Adrenal gland (tissue), 12 donors: Measurements from ENCODE around the gene EFCAB12. TPM values are rescaled to one million over a fixed set of nuclear protein-coding genes. Genes with fewer than 3 reads are reported as not detected.
A peak's percentile ranks its signal among the peaks of the same experiment; 100 is the strongest.

Source experiments
- DNase-seq, 7 donors: peaks; one replicate each; pipeline ENCODE4 v3.0.0-alpha.2; 2019 to 2020
- H3K27ac ChIP-seq, 5 donors: fragments of 200-600 bp; sonication (generic) in 4 of 5; 1 replicate in 3 of 5; 2 replicates in 2 of 5; pipeline versions ENCODE4 v1.5.1 to v1.8.0; 2016 to 2020; ENCODE audit warnings: mild to moderate bottlenecking in 1 of 5
- H3K27me3 ChIP-seq: fragments of 200-600 bp; 2 replicates; pipeline ENCODE4 v1.8.0; 2021
- H3K36me3 ChIP-seq, 2 donors: fragments of 200-600 bp; replicated peaks in 1 of 2; 1 replicate in 1 of 2; 2 replicates in 1 of 2; pipeline versions ENCODE4 v1.5.1 to v1.8.0; 2018 to 2022
- H3K4me1 ChIP-seq, 2 donors: fragments of 200-600 bp; replicated peaks in 1 of 2; 1 replicate in 1 of 2; 2 replicates in 1 of 2; pipeline versions ENCODE4 v1.5.1 to v1.8.0; 2018 to 2021
- H3K4me3 ChIP-seq, 4 donors: fragments of 200-600 bp; sonication (generic) in 3 of 4; one replicate each; pipeline ENCODE4 v1.5.1; 2016 to 2018
- H3K9me3 ChIP-seq, 3 donors: fragments of 200-600 bp; sonication (generic) in 1 of 3; replicated peaks in 1 of 3; 1 replicate in 2 of 3; 2 replicates in 1 of 3; pipeline versions ENCODE4 v1.5.1 to v1.8.0; 2016 to 2021
- CTCF ChIP-seq, 6 experiments: fragments of 450-650 bp in 4 of 6; fragments of 200-600 bp in 2 of 6; sonication (generic) in 1 of 6; IDR thresholded peaks; 1 replicate in 5 of 6; 2 replicates in 1 of 6; pipeline versions ENCODE4 v1.5.1 to v1.8.0; 2016 to 2021; ENCODE audit warnings: antibody characterized with exemption in 6 of 6, mild to moderate bottlenecking in 2 of 6, moderate library complexity in 1 of 6
- POLR2A ChIP-seq, 2 donors: fragments of 450-650 bp; IDR thresholded peaks; one replicate each; pipeline ENCODE4 v1.6.1; 2017; ENCODE audit warnings: antibody characterized with exemption in 2 of 2, mild to moderate bottlenecking in 2 of 2, moderate library complexity in 1 of 2
- WGBS, 4 donors: extraction: QIAGEN DNeasy Blood & Tissue Kit in 2 of 4; methylation state at CpG; one replicate each; pipeline versions ENCODE4 v1.1.5 to v1.1.7; 2013 to 2017; 5-methylcytosine and 5-hydroxymethylcytosine counted together
- intact Hi-C, 2 donors: fragments of 100-400 bp; cut with DNase I; formaldehyde crosslinking; loops; one replicate each; pipeline versions ENCODE4 v1.14.1 to v1.15.0; 2022 to 2023
- polyA plus RNA-seq, 3 donors: library from polyadenylated mRNA; stranded (reverse); fragments of 200-250 nt in 2 of 3; fragments of 350-450 nt in 1 of 3; fragmentation: Illumina TruSeq in 1 of 3; extraction: RNeasy Lipid Tissue Mini Kit (QIAGEN cat#74804) in 1 of 3; gene quantifications; one replicate each; pipeline ENCODE4 v1.2.3, GENCODE V29; 2013 to 2014
- total RNA-seq, 9 donors: library from RNA; depleted of rRNA in 4 of 9; stranded (reverse); fragments of >200 nt in 4 of 9; fragments of 120-200 nt in 1 of 9; fragmentation: NEBNext Ultra II Directional in 1 of 9; extraction: Animal tissue kit (Norgen Biotek cat#: 25700) in 1 of 9; gene quantifications; one replicate each; pipeline versions ENCODE4 v1.1.0 to v1.2.4, GENCODE V29; 2013 to 2023
- donor health status: healthy with polysubstance abuse.
- donor health status: Bipolar disorder and iron deficiency.
- donor health status: DM: yes; HTN: yes; CAD: no.
- donor health status: DM: no; HTN: no; CAD: no.
- donor health status: DM: no; HTN: no; CAD: no.
- donor health status: DM: yes; HTN: yes; CAD: no.

The EFCAB12 gene
- total and polyA plus RNA-seq, 12 donors: 0.17 to 3.9 (median 0.41) TPM; not detected in 1

GRCh38 chr3:129356756-129357425, 71.5 kb downstream of the EFCAB12 start:
- Histone ChIP-seq H3K27me3 (no peaks in the 10 kb centered on the region), H3K27ac (no peak overlapping the region), H3K4me3 (no peak overlapping the region), H3K36me3 (no peaks in the 10 kb centered on the region), H3K4me1 (no peaks in the 10 kb centered on the region), H3K9me3 (no peaks in the 10 kb centered on the region)
- WGBS, 4 donors: 88 to 92% (median 91%) methylated on average over 5 to 10 of the region's 10 CpGs
- DNase-seq: no peak
- intact Hi-C loops: no loop called here
- TF ChIP-seq CTCF (IDR thresholded peaks at IDR 0.05) (no peak), POLR2A (IDR thresholded peaks at IDR 0.05) (no peak)

GRCh38 chr3:129353589-129353941, 74.9 kb downstream of the EFCAB12 start:
- no peaks in the 10 kb centered on the region for H3K4me1 ChIP-seq
- intact Hi-C loops: no loop called here
- no peak for DNase-seq
- H3K27me3 ChIP-seq: no peaks in the 10 kb centered on the region
- peak overlapping the region in 1 of 5 donors; percentile 28 for H3K27ac ChIP-seq
- no peak overlapping the region for H3K4me3 ChIP-seq
- no peaks in the 10 kb centered on the region for H3K36me3 ChIP-seq
- H3K9me3 ChIP-seq: no peaks in the 10 kb centered on the region
- 65 to 78% (median 77%) methylated on average over 5 of the region's 5 CpGs for WGBS, 4 donors
- TF ChIP-seq POLR2A (IDR thresholded peaks at IDR 0.05) (no peak), CTCF (IDR thresholded peaks at IDR 0.05) (no peak)

GRCh38 chr3:129352650-129353588, 75.5 kb downstream of the EFCAB12 start:
- Histone ChIP-seq H3K36me3 (no peaks in the 10 kb centered on the region), H3K27me3 (no peaks in the 10 kb centered on the region), H3K9me3 (no peaks in the 10 kb centered on the region), H3K4me1 (no peaks in the 10 kb centered on the region), H3K27ac (peak overlapping the region in 1 of 5 donors; percentile 28), H3K4me3 (no peak overlapping the region)
- TF ChIP-seq POLR2A (IDR thresholded peaks at IDR 0.05) (no peak), CTCF (IDR thresholded peaks at IDR 0.05) (peak in 1 of 6 experiments; percentile 17)
- WGBS, 4 donors: 54 to 65% (median 62%) methylated on average over 11 to 14 of the region's 14 CpGs
- intact Hi-C loops: no loop called here
- DNase-seq: peak in 4 of 7 donors; percentile 32 to 61 (median 40)

GRCh38 chr3:129352045-129352444, 76.4 kb downstream of the EFCAB12 start:
- Histone ChIP-seq H3K36me3 (no peaks in the 10 kb centered on the region), H3K27me3 (no peaks in the 10 kb centered on the region), H3K9me3 (no peaks in the 10 kb centered on the region), H3K4me1 (no peaks in the 10 kb centered on the region), H3K4me3 (no peak overlapping the region), H3K27ac (no peak overlapping the region)
- intact Hi-C loops: no loop called here
- no peak for TF ChIP-seq POLR2A (IDR thresholded peaks at IDR 0.05)
- TF ChIP-seq CTCF (IDR thresholded peaks at IDR 0.05): no peak
- WGBS, 4 donors: 79 to 85% (median 84%) methylated on average over 5 to 8 of the region's 8 CpGs
- DNase-seq: no peak
